Measurements from ENCODE around the gene PLEKHG4B.

DNA sequence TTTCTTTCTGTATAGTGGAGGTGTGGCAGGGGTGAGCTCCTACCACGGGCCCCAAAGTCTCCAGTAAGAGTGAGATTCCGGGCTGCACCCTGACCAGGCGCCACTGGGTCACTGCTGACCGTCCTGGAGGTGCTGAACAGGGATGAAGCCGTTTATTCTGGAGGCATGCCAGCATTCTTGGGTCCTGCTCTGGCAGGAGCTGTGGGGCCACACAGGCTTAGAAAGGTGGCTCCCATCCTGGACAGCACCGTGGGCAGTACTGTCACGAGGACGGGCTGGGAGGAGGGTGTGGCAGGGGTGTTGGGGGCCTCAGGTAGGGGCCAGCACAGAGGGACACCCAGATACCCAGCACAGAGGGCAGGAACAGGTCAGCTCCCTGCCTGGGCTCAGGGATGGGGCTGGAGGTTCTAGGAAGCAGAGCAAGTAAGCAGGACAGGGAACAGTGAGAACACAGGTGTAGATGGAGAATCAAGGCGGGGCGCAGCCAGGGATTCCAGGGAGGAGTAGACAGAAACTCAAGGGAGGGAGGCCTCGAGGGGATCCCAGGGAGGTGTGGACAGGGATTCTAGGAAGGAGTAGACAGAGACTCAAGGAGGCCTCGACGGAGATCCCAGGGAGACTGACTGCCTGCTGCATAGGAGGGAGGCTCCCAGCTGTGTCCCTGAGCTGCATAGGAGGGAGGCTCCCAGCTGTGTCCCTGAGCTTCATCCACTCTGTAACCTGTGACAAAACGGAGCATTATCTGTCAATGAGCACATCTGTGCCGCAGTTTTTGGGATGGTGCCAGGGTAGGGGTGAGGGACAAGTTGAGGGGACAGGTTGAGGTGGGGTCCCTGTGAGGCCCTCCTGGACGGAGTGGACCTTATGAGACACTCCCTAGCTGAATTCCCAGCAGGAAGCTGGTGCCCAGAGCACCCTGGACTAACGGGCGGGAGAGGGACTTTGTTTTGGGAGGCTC is 1.1 kb upstream of the PLEKHG4B start:
- TF ChIP-seq NFE2L1 (CRISPR knock-in tag; IDR thresholded peaks at IDR 0.05) (no peak), NR3C1 (CRISPR knock-in tag; conservative IDR thresholded peaks at IDR 0.05; ENCODE audit: low read depth) (0 out of 2 replicates have a peak, but pooled peaks have one; percentile 38), ZNF317 (CRISPR knock-in tag; IDR thresholded peaks at IDR 0.05; ENCODE audit: borderline replicate concordance, low read depth) (no peak), FOXP1 (CRISPR knock-in tag; IDR thresholded peaks at IDR 0.05; ENCODE audit: borderline replicate concordance) (no peak), KAT7 (CRISPR knock-in tag; IDR thresholded peaks at IDR 0.05; ENCODE audit: borderline replicate concordance) (no peak), E2F1 (CRISPR knock-in tag; IDR thresholded peaks at IDR 0.05) (no peak), CTCF (IDR thresholded peaks at IDR 0.05) (no peak), GRHL2 (CRISPR knock-in tag; IDR thresholded peaks at IDR 0.05; ENCODE audit: insufficient replicate concordance, severe bottlenecking) (no peak), EMX1 (CRISPR knock-in tag; IDR thresholded peaks at IDR 0.05) (no peak), FOXP4 (CRISPR knock-in tag; IDR thresholded peaks at IDR 0.05) (no peak), TEAD1 (CRISPR knock-in tag; IDR thresholded peaks at IDR 0.05) (no peak)
- TF ChIP-seq, protein P1, sequence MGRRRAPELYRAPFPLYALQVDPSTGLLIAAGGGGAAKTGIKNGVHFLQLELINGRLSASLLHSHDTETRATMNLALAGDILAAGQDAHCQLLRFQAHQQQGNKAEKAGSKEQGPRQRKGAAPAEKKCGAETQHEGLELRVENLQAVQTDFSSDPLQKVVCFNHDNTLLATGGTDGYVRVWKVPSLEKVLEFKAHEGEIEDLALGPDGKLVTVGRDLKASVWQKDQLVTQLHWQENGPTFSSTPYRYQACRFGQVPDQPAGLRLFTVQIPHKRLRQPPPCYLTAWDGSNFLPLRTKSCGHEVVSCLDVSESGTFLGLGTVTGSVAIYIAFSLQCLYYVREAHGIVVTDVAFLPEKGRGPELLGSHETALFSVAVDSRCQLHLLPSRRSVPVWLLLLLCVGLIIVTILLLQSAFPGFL (CRISPR knock-in tag; IDR thresholded peaks at IDR 0.05; ENCODE audit: borderline replicate concordance), result no peak
- TF ChIP-seq, protein P2, sequence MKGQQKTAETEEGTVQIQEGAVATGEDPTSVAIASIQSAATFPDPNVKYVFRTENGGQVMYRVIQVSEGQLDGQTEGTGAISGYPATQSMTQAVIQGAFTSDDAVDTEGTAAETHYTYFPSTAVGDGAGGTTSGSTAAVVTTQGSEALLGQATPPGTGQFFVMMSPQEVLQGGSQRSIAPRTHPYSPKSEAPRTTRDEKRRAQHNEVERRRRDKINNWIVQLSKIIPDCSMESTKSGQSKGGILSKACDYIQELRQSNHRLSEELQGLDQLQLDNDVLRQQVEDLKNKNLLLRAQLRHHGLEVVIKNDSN (CRISPR knock-in tag; IDR thresholded peaks at IDR 0.05), result no peak

All from WTC11 (cell line).